HG02970 (cell line): ENCODE data around the gene NGLY1.

Source experiments
- ATAC-seq: cut with Tn5 transposase; IDR thresholded peaks from one replicate; pipeline ENCODE4 v1.9.1; 2021; ENCODE audit warnings: mild to moderate bottlenecking, moderate library complexity, moderate number of reproducible peaks; ENCODE audit not compliant: unreplicated experiment, low FRiP score

The NGLY1 gene

GRCh38 chr3:25782938-25783660 is at the start of gene NGLY1:
Gene NGLY1, minus strand, starts transcription at chr3:25783443. Its CDS starts 53 bp downstream, at chr3:25783390.
- ATAC-seq = peak; percentile 83

- ATAC-seq = no peak
Measured at GRCh38 chr3:25831578-25831977, 48.3 kb upstream of the NGLY1 start.

- ATAC-seq = no peak
Measured at GRCh38 chr3:25830373-25831280, 47.4 kb upstream of the NGLY1 start.

GRCh38 chr3:25826510-25826909 is 43.3 kb upstream of the NGLY1 start:
- no peak for ATAC-seq

GRCh38 chr3:25823314-25823713 is 40.1 kb upstream of the NGLY1 start:
- ATAC-seq = no peak

- ATAC-seq = no peak
Measured at GRCh38 chr3:25821746-25822573, 38.7 kb upstream of the NGLY1 start.

- ATAC-seq = no peak
Measured at GRCh38 chr3:25820816-25821486, 37.7 kb upstream of the NGLY1 start.

GRCh38 chr3:25820366-25820765 is 37.1 kb upstream of the NGLY1 start:
- no peak for ATAC-seq

GRCh38 chr3:25818335-25818734 is 35.1 kb upstream of the NGLY1 start:
- no peak for ATAC-seq

GRCh38 chr3:25817638-25818037 is 34.4 kb upstream of the NGLY1 start:
- ATAC-seq = no peak

GRCh38 chr3:25817107-25817506 is 33.9 kb upstream of the NGLY1 start:
- ATAC-seq = no peak

GRCh38 chr3:25812644-25813043 is 29.4 kb upstream of the NGLY1 start:
- ATAC-seq = no peak

GRCh38 chr3:25804676-25805075 is 21.4 kb upstream of the NGLY1 start:
- ATAC-seq = no peak

- ATAC-seq = no peak
Measured at GRCh38 chr3:25803833-25804232, 20.6 kb upstream of the NGLY1 start.

GRCh38 chr3:25801786-25802185 is 18.5 kb upstream of the NGLY1 start:
- no peak for ATAC-seq

GRCh38 chr3:25789596-25790556 is 6.6 kb upstream of the NGLY1 start, which contains the start of gene OXSM:
Gene OXSM, plus strand, starts transcription at chr3:25790090. Its CDS starts 931 bp downstream, at chr3:25791021.
- ATAC-seq = peak; percentile 97

- ATAC-seq = no peak
Measured at GRCh38 chr3:25789209-25789595, 6.0 kb upstream of the NGLY1 start.

GRCh38 chr3:25787689-25788088 is 4.4 kb upstream of the NGLY1 start:
- no peak for ATAC-seq

GRCh38 chr3:25785826-25786225 is 2.6 kb upstream of the NGLY1 start:
- ATAC-seq = no peak
